A673 (cell line): ENCODE data around the gene MUC15. TPM values are rescaled to one million over a fixed set of nuclear protein-coding genes. Genes with fewer than 3 reads are reported as not detected.

Experiments
- BruUV-seq: library from RNA; stranded (reverse); fragments of 400-500 nt; replicated peaks from 2 replicates; lab custom pipeline; 2021; lab: Mats Ljungman, UMichigan
- CTCF ChIA-PET: fragments of 300-600 bp; sonication (Branson Sonifier 250); formaldehyde crosslinking; loops from one replicate; lab custom pipeline; 2022; ENCODE audit warnings: antibody characterized with exemption; lab: Charles Lee
- POLR2A ChIA-PET: fragments of 300-600 bp; sonication (Branson Sonifier 250); formaldehyde crosslinking; loops from one replicate; lab custom pipeline; 2022; ENCODE audit warnings: antibody characterized with exemption; ENCODE audit not compliant: low non-redundant PET; lab: Charles Lee
- DNase-seq: peaks from one replicate; pipeline ENCODE4 v3.0.0-alpha.2; 2015; ENCODE audit warnings: low spot score
- H3K27ac ChIP-seq: fragments of 200-600 bp; sonication (generic); 2 replicates; pipeline ENCODE4 v1.5.1; 2016; ENCODE audit warnings: mixed run types, low read depth, mild to moderate bottlenecking, mixed read lengths, antibody characterized with exemption, low read length; ENCODE audit not compliant: poor library complexity, severe bottlenecking
- H3K27me3 ChIP-seq: fragments of 200-600 bp; sonication (generic); replicated peaks from 2 replicates; pipeline ENCODE4 v1.6.1; 2017; ENCODE audit warnings: mixed run types, low read depth, mild to moderate bottlenecking, mixed read lengths, antibody characterized with exemption, low read length; ENCODE audit not compliant: insufficient read depth, poor library complexity
- H3K36me3 ChIP-seq: fragments of 200-600 bp; sonication (generic); 2 replicates; pipeline ENCODE4 v1.6.1; 2016; ENCODE audit warnings: mixed run types, mild to moderate bottlenecking, mixed read lengths, antibody characterized with exemption, low read length; ENCODE audit not compliant: insufficient read depth, poor library complexity, severe bottlenecking
- H3K4me1 ChIP-seq: fragments of 200-600 bp; sonication (generic); 2 replicates; pipeline ENCODE4 v1.6.1; 2017; ENCODE audit warnings: mixed run types, mild to moderate bottlenecking, mixed read lengths, antibody characterized with exemption, low read length; ENCODE audit not compliant: insufficient read depth, poor library complexity, severe bottlenecking
- H3K4me3 ChIP-seq: fragments of 200-600 bp; sonication (generic); 2 replicates; pipeline ENCODE4 v1.5.1; 2016; ENCODE audit warnings: low read depth, mixed run types, mild to moderate bottlenecking, mixed read lengths, low read length; ENCODE audit not compliant: poor library complexity, severe bottlenecking
- H3K9me3 ChIP-seq: fragments of 200-600 bp; sonication (generic); 2 replicates; pipeline ENCODE4 v1.6.1; 2016; ENCODE audit warnings: mixed run types, low read depth, mild to moderate bottlenecking, mixed read lengths, antibody characterized with exemption, low read length; ENCODE audit not compliant: poor library complexity, severe bottlenecking
- EZH2 ChIP-seq: fragments of 200-600 bp; sonication (generic); IDR thresholded peaks from 2 replicates; pipeline ENCODE4 v1.6.1; 2017; ENCODE audit warnings: borderline replicate concordance, low read depth, mild to moderate bottlenecking, mixed read lengths, antibody characterized with exemption, low read length; ENCODE audit not compliant: poor library complexity, severe bottlenecking
- intact Hi-C: fragments of 100-400 bp; cut with micrococcal nuclease; formaldehyde crosslinking; loops from one replicate; pipeline ENCODE4 v1.10.0; 2022; ENCODE audit not compliant: unreplicated experiment
- total RNA-seq: library from RNA; stranded (reverse); gene quantifications from 2 replicates; pipeline ENCODE4 v1.2.3, GENCODE V29; 2021
- TF ChIP-seq, protein P1 (sequence below): fragments of 300-800, 200-600 bp; sonication (generic); conservative IDR thresholded peaks from 2 replicates; pipeline ENCODE4 v1.5.1; 2017; ENCODE audit warnings: low read depth, mild to moderate bottlenecking, antibody characterized with exemption, low read length, moderate library complexity, mixed read lengths

MUC15 gene
- total RNA-seq, 1 experiment from 2014 or later, result not detected

DNA sequence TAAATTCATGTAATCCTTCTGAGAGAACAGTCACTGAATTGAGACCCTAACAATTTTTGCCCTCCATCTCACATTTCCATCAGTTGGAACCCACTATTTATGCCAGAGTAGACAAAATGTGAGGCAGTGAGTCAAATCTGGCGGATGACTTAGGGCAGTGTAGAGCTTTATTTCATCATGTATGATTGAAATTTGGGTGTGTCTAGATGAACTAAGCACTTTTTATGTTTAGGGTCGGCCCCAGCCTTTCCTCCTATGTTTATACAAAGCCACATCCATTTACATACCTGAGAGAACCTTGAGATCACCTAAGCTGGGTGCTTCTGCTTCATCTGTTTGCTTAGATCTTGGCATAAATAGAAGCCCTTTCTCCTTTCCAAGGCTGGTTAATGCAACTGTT, 15.0 kb upstream of the MUC15 start:
- Histone ChIP-seq H3K4me1 (no peaks in the 10 kb centered on the region), H3K9me3 (no peaks in the 10 kb centered on the region), H3K27me3 (no peaks in the 10 kb centered on the region), H3K4me3 (no peak overlapping the region), H3K27ac (no peak overlapping the region), H3K36me3 (no peaks in the 10 kb centered on the region)
- no peak for TF ChIP-seq EZH2
- TF ChIP-seq, protein P1, sequence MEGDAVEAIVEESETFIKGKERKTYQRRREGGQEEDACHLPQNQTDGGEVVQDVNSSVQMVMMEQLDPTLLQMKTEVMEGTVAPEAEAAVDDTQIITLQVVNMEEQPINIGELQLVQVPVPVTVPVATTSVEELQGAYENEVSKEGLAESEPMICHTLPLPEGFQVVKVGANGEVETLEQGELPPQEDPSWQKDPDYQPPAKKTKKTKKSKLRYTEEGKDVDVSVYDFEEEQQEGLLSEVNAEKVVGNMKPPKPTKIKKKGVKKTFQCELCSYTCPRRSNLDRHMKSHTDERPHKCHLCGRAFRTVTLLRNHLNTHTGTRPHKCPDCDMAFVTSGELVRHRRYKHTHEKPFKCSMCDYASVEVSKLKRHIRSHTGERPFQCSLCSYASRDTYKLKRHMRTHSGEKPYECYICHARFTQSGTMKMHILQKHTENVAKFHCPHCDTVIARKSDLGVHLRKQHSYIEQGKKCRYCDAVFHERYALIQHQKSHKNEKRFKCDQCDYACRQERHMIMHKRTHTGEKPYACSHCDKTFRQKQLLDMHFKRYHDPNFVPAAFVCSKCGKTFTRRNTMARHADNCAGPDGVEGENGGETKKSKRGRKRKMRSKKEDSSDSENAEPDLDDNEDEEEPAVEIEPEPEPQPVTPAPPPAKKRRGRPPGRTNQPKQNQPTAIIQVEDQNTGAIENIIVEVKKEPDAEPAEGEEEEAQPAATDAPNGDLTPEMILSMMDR, result no peak
- DNase-seq, result no peak
- POLR2A ChIA-PET, result no interaction called here
- no TSS peak for BruUV-seq
- intact Hi-C loops, result no loop called here
- CTCF ChIA-PET, result no interaction called here

DNA sequence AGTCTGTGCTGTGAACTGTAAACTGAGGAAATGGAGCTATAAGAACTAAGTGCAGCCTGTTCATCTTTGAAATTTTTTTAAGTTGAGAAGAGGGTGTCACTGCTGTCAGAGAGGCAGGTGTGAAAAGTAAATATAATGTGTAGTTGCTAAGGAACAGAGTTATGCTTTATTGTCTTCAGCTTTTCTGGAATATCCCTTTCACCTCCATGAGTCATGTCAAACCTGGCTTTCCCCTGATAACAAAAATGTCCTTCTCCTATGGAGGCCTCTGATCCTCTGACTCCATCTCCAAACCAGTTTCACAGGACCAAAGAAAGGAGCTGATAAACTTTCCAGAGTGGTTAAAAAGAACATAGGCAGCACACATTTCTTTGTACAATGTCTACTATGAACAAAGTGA, 12.8 kb upstream of the MUC15 start:
- Histone ChIP-seq H3K36me3 (no peaks in the 10 kb centered on the region), H3K4me3 (no peak overlapping the region), H3K4me1 (no peaks in the 10 kb centered on the region), H3K27ac (no peak overlapping the region), H3K9me3 (no peaks in the 10 kb centered on the region), H3K27me3 (no peaks in the 10 kb centered on the region)
- no peak for DNase-seq
- ChIA-PET CTCF (no interaction called here), POLR2A (no interaction called here)
- intact Hi-C loops, result no loop called here
- TF ChIP-seq, protein P1, result no peak
- TF ChIP-seq EZH2, result no peak
- BruUV-seq, result no TSS peak

DNA sequence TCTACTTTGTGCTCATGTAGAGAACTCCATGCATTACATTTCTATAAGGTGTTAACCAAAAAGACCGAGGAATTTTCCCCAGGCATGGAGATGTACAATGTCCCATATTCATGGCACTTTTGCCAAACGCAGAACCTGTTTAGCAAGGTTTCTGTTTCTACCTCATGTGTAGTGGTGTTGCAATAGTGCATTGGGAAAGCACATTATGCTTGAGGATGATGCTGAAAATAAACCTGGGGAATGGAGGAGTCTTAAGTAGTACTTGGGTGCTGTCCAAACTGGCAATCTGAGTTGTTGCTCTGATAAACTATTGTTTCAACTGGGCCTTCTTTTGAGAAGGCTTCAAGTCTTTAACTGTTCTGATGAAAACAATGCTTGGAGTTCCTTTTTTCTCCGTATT, 11.5 kb upstream of the MUC15 start:
- H3K4me3 ChIP-seq, result no peak overlapping the region
- BruUV-seq, result no TSS peak
- H3K36me3 ChIP-seq, result no peaks in the 10 kb centered on the region
- CTCF ChIA-PET, result no interaction called here
- no peaks in the 10 kb centered on the region for H3K27me3 ChIP-seq
- H3K27ac ChIP-seq, result no peak overlapping the region
- DNase-seq, result peak; percentile 63
- no peaks in the 10 kb centered on the region for H3K9me3 ChIP-seq
- no peak for TF ChIP-seq EZH2
- TF ChIP-seq, protein P1, result no peak
- no peaks in the 10 kb centered on the region for H3K4me1 ChIP-seq
- intact Hi-C loops, result no loop called here
- POLR2A ChIA-PET, result no interaction called here
